Upper lobe of right lung (tissue), 1 donor: ENCODE measurements around the gene NFIL3. TPM values are rescaled to one million over a fixed set of nuclear protein-coding genes. Genes with fewer than 3 reads are reported as not detected.

Experiments used
- ATAC-seq: fragments of 200-7000 bp; cut with Tn5 transposase; one replicate; pipeline ENCODE4 v1.9.1; 2020; ENCODE audit warnings: mild to moderate bottlenecking, moderate library complexity
- DNase-seq: peaks from one replicate; pipeline ENCODE4 v3.0.0-alpha.2; 2020
- H3K27ac ChIP-seq: fragments of 200-600 bp; one replicate; pipeline ENCODE4 v1.8.0; 2022
- H3K27me3 ChIP-seq: fragments of 200-600 bp; one replicate; pipeline ENCODE4 v1.8.0; 2022; ENCODE audit warnings: mild to moderate bottlenecking
- H3K36me3 ChIP-seq: fragments of 200-600 bp; one replicate; pipeline ENCODE4 v1.8.0; 2022
- H3K4me1 ChIP-seq: fragments of 200-600 bp; one replicate; pipeline ENCODE4 v1.8.0; 2022
- H3K4me3 ChIP-seq: fragments of 200-600 bp; one replicate; pipeline ENCODE4 v1.8.0; 2022; ENCODE audit warnings: mild to moderate bottlenecking
- H3K9me3 ChIP-seq: fragments of 200-600 bp; one replicate; pipeline ENCODE4 v1.8.0; 2022
- intact Hi-C: fragments of 100-400 bp; cut with DNase I; formaldehyde crosslinking; loops from one replicate; pipeline ENCODE4 v1.11.0; 2022
- total RNA-seq: library from RNA; stranded (reverse); fragmentation: NEBNext Ultra II Directional; extraction: Animal tissue kit (Norgen Biotek cat#: 25700); gene quantifications from one replicate; pipeline ENCODE4 v1.2.1, GENCODE V29; 2021
- TF ChIP-seq, protein P1 (sequence below): fragments of 200-600 bp; IDR thresholded peaks from one replicate; pipeline ENCODE4 v1.8.0; 2022; ENCODE audit warnings: antibody characterized with exemption
- donor health status: DM: no; HTN: yes; CAD: no; lungs with severe emphysema.

The NFIL3 gene
- total RNA-seq, 1 donor from 2014 or later = 26.2 TPM

DNA sequence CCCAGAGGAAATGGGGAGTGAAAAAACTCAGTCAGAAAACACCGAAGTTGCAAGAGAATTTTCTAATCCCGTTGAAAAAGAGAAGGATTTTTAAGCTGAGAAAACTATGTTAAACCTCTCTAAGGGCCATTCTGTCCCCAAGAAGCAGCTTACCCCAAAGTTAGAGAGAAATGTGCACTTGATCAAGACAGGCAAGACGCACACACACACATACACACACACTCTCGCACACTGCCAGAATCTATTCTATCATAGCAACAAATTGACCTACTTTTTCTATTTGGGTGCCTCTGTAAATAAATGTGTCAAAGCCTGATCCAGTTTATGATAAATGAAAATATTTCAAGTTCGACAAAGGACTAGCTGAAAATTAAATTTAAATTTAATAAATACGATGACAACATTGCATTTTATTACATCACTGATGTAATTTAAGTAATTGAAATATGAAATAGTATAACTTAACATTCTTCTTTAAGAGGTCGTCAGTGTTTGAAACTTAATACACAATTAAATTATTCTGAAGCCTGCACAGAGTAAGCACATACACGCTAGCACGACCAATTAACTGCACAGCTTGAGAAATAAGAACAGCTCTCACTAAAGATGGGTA is 5.9 kb downstream of the NFIL3 start:
- intact Hi-C loops = no loop called here
- Histone ChIP-seq H3K4me3 (no peak overlapping the region), H3K27me3 (no peaks in the 10 kb centered on the region), H3K27ac (no peak overlapping the region), H3K4me1 (peaks cover 32% of the 10 kb centered on the region), H3K9me3 (no peaks in the 10 kb centered on the region), H3K36me3 (no peaks in the 10 kb centered on the region)
- no peak for DNase-seq
- no peak for ATAC-seq
- TF ChIP-seq, protein P1, sequence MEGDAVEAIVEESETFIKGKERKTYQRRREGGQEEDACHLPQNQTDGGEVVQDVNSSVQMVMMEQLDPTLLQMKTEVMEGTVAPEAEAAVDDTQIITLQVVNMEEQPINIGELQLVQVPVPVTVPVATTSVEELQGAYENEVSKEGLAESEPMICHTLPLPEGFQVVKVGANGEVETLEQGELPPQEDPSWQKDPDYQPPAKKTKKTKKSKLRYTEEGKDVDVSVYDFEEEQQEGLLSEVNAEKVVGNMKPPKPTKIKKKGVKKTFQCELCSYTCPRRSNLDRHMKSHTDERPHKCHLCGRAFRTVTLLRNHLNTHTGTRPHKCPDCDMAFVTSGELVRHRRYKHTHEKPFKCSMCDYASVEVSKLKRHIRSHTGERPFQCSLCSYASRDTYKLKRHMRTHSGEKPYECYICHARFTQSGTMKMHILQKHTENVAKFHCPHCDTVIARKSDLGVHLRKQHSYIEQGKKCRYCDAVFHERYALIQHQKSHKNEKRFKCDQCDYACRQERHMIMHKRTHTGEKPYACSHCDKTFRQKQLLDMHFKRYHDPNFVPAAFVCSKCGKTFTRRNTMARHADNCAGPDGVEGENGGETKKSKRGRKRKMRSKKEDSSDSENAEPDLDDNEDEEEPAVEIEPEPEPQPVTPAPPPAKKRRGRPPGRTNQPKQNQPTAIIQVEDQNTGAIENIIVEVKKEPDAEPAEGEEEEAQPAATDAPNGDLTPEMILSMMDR = no peak

DNA sequence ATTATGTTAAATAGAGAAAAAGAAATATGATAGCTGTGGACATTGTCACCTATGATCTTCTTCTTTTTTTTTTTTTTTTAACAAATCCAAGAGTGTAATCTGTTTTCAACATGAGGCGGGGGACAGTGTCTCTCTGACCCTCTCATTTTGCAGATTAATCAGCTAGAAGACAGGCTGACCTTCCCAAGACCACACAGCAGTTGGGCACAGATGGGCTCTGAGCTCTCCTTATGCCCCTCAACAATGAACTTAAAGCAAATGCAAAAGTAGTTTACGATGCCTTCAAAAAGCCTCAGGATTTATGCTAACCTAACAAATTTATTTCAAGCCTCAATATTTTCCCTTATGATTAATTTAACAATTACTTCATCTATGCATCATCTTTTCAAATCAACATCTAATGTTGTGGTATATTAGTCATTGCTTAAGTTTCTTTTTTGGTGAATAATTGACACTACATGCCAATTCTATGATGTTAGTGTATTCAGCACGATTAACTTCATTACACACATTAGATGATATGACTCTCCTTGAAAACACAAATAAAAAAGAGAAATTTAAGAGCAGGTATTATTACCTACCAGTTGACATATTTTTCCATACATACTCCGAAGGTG is 7.4 kb downstream of the NFIL3 start:
- H3K27me3 ChIP-seq = no peaks in the 10 kb centered on the region
- peaks cover 29% of the 10 kb centered on the region for H3K4me1 ChIP-seq

DNA sequence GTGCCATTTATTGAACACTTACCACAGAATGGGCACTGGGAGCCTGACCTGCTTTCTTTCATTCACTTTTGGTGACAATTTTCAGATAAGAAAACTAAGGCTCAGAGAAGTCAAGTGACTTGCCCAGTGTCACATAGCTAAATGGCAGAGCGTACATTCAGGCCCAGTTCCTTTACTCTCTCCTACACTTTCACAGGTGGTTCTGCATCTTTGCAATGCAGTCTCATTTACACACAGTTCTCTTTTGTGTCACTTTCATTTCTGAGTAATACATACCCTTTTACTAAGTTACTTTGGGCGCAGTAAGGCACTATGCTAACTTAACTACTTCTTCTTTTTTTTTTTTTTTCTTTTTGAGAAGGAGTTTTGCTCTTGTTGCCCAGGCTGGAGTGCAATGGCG is 8.3 kb downstream of the NFIL3 start:
- no peak overlapping the region for H3K4me3 ChIP-seq
- no peaks in the 10 kb centered on the region for H3K27me3 ChIP-seq
- ATAC-seq (peak; percentile 75), DNase-seq (no peak)
- H3K27ac ChIP-seq = peak overlapping the region; percentile 5
- no peaks in the 10 kb centered on the region for H3K9me3 ChIP-seq
- peaks cover 29% of the 10 kb centered on the region for H3K4me1 ChIP-seq
- H3K36me3 ChIP-seq = peaks cover 4% of the 10 kb centered on the region
- intact Hi-C loops = no loop called here
- TF ChIP-seq, protein P1 = no peak

More for the DNA sequence above, 7.4 kb downstream of the NFIL3 start:
- TF ChIP-seq, protein P1 = no peak
- H3K9me3 ChIP-seq = no peaks in the 10 kb centered on the region
- DNase-seq = no peak
- no peak overlapping the region for H3K27ac ChIP-seq
- no peaks in the 10 kb centered on the region for H3K36me3 ChIP-seq
- H3K4me3 ChIP-seq = no peak overlapping the region
- no peak for ATAC-seq
- intact Hi-C loops = no loop called here

DNA sequence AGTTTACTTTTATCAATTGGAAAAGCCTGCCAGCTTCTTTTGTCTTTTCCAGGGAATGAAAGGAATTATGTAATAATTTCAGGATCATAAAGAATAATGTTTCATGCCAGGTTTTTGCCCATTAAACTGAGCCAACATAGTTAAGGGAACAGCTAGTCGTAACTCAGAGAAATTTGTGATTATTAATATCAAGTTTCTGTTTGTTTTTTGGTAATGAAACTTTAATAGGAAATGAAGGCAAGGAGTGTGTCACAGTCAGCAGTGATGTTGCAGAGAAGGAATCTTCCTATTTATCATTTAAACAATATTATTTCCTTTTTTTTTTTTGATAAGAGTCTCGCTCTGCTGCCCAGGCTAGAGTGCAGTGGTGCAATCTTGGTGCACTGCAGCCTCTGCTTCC is 10.7 kb downstream of the NFIL3 start:
- H3K9me3 ChIP-seq = no peaks in the 10 kb centered on the region
- DNase-seq (no peak), ATAC-seq (no peak)
- intact Hi-C loops = no loop called here
- no peaks in the 10 kb centered on the region for H3K27me3 ChIP-seq
- H3K4me3 ChIP-seq = no peak overlapping the region
- H3K27ac ChIP-seq = no peak overlapping the region
- peaks cover 13% of the 10 kb centered on the region for H3K4me1 ChIP-seq
- TF ChIP-seq, protein P1 = no peak
- H3K36me3 ChIP-seq = peaks cover 20% of the 10 kb centered on the region

DNA sequence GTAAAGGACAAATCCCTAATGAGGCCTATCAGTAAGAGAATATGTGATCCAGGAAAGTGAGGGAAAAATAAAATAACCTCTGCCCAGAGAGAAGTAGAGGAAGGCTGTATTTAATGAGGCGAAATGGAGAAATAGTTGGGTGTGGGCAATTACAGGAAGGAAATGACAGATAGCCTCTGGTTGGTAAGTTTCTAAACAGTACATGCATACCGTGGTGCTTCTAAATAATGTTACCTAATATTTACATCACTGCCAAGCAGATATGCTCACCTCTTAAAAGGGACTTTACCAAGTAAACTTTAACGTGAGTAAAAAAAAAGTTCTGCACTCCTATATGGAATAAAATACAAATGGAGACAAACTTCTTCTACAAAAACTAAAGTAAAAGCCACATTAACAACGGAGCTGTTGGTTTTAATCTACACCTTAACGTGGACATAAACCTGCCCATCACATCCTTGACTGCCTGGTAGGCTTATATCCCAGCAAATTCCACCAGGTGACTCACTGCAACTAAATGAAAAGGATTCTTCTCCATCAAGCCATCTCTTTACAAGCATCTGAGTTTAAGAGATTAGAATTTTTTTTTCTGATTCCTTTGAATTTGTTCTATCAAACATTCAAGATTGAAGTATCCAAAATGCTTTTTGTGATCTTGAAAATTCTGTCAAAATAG is 12.4 kb downstream of the NFIL3 start:
- ATAC-seq (peak; percentile 79), DNase-seq (no peak)
- intact Hi-C loops = no loop called here
- TF ChIP-seq, protein P1 = no peak
- Histone ChIP-seq H3K9me3 (no peaks in the 10 kb centered on the region), H3K27ac (no peak overlapping the region), H3K36me3 (peaks cover 20% of the 10 kb centered on the region), H3K4me3 (no peak overlapping the region), H3K4me1 (peaks cover 12% of the 10 kb centered on the region), H3K27me3 (no peaks in the 10 kb centered on the region)
